RWPE2 (cell line): ENCODE data around the gene SLC13A5.
A peak's percentile ranks its signal among the peaks of the same experiment; 100 is the strongest.
"Not testable (repeated sequence)": the region's sequence is repeated elsewhere in the genome, so short reads cannot be mapped to it uniquely, and the experiment has no call there.

ENCODE experiments used
- ATAC-seq: fragments of 200-7000 bp; cut with Tn5 transposase; 3 replicates; pipeline ENCODE4 v1.9.1; 2021; ENCODE audit warnings: low read depth
- DNase-seq: peaks from one replicate; pipeline ENCODE4 v3.0.0-alpha.2; 2020; ENCODE audit warnings: low spot score
- H3K27ac ChIP-seq: fragments of 450-650 bp; 2 replicates; pipeline ENCODE4 v1.5.1; 2017; ENCODE audit warnings: mild to moderate bottlenecking; ENCODE audit not compliant: poor library complexity, severe bottlenecking
- H3K27me3 ChIP-seq: fragments of 250-450 bp; sonication (Bioruptor Pico); 2 replicates; pipeline ENCODE4 v1.5.1; 2021; ENCODE audit warnings: mild to moderate bottlenecking, moderate library complexity; ENCODE audit not compliant: insufficient read depth, poor library complexity, severe bottlenecking
- H3K36me3 ChIP-seq: fragments of 250-450 bp; sonication (Bioruptor Pico); 2 replicates; pipeline ENCODE4 v1.5.1; 2020; ENCODE audit warnings: low read depth, mild to moderate bottlenecking, moderate library complexity
- H3K4me1 ChIP-seq: fragments of 250-450 bp; sonication (Bioruptor Pico); 2 replicates; pipeline ENCODE4 v1.5.1; 2021; ENCODE audit warnings: mild to moderate bottlenecking, moderate library complexity; ENCODE audit not compliant: insufficient read depth, poor library complexity, severe bottlenecking
- H3K4me3 ChIP-seq: fragments of 250-450 bp; sonication (Bioruptor Pico); 2 replicates; pipeline ENCODE4 v1.5.1; 2021; ENCODE audit warnings: mild to moderate bottlenecking, moderate library complexity; ENCODE audit not compliant: severe bottlenecking
- H3K9me3 ChIP-seq: fragments of 250-450 bp; sonication (Bioruptor Pico); 2 replicates; pipeline ENCODE4 v1.5.1; 2021; ENCODE audit warnings: mild to moderate bottlenecking, moderate library complexity; ENCODE audit not compliant: severe bottlenecking
- TF ChIP-seq, protein P1 (sequence below): fragments of 450-650 bp; IDR thresholded peaks from one replicate; pipeline ENCODE4 v1.5.1; 2017; ENCODE audit warnings: mild to moderate bottlenecking, moderate library complexity; ENCODE audit not compliant: poor library complexity, severe bottlenecking

Gene SLC13A5

GRCh38 chr17:6752068-6752909, 39.1 kb upstream of the SLC13A5 start:
- H3K4me3 ChIP-seq, result no peak overlapping the region
- H3K36me3 ChIP-seq, result no peaks in the 10 kb centered on the region
- DNase-seq (peak; percentile 61), ATAC-seq (peak; percentile 92)
- peaks cover 24% of the 10 kb centered on the region for H3K4me1 ChIP-seq
- TF ChIP-seq, protein P1, sequence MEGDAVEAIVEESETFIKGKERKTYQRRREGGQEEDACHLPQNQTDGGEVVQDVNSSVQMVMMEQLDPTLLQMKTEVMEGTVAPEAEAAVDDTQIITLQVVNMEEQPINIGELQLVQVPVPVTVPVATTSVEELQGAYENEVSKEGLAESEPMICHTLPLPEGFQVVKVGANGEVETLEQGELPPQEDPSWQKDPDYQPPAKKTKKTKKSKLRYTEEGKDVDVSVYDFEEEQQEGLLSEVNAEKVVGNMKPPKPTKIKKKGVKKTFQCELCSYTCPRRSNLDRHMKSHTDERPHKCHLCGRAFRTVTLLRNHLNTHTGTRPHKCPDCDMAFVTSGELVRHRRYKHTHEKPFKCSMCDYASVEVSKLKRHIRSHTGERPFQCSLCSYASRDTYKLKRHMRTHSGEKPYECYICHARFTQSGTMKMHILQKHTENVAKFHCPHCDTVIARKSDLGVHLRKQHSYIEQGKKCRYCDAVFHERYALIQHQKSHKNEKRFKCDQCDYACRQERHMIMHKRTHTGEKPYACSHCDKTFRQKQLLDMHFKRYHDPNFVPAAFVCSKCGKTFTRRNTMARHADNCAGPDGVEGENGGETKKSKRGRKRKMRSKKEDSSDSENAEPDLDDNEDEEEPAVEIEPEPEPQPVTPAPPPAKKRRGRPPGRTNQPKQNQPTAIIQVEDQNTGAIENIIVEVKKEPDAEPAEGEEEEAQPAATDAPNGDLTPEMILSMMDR, result no peak
- H3K27me3 ChIP-seq, result no peaks in the 10 kb centered on the region
- H3K9me3 ChIP-seq, result no peaks in the 10 kb centered on the region
- peak overlapping the region; percentile 97 for H3K27ac ChIP-seq

DNA sequence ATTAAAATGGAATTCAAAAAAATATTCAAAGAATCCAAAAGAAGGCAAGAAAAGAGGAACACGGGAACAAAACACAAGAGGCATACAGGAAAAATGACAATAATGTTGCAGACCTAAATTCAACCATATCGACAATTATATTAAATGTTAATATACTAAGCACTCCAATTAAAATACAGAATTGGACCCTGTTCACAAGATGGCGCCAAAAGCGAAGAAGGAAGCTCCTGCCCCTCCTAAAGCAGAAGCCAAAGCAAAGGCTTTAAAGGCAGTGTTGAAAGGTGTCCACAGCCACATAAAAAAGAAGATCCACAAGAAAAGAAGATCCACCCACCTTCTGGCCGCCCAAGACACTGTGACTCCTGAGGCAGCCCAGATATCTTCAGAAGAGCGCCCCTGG, 36.4 kb upstream of the SLC13A5 start:
- H3K4me3 ChIP-seq, result no peak overlapping the region
- H3K27ac ChIP-seq, result no peak overlapping the region
- TF ChIP-seq, protein P1, result peak; percentile 26
- DNase-seq, result no peak
- peaks cover 20% of the 10 kb centered on the region for H3K4me1 ChIP-seq
- no peaks in the 10 kb centered on the region for H3K27me3 ChIP-seq
- ATAC-seq, result no peak
- H3K36me3 ChIP-seq, result no peaks in the 10 kb centered on the region
- no peaks in the 10 kb centered on the region for H3K9me3 ChIP-seq

GRCh38 chr17:6748617-6749016, 35.4 kb upstream of the SLC13A5 start:
- Histone ChIP-seq H3K4me3 (no peak overlapping the region), H3K9me3 (no peaks in the 10 kb centered on the region), H3K36me3 (no peaks in the 10 kb centered on the region), H3K27me3 (no peaks in the 10 kb centered on the region), H3K4me1 (peaks cover 20% of the 10 kb centered on the region), H3K27ac (no peak overlapping the region)
- ATAC-seq (no peak), DNase-seq (no peak)
- TF ChIP-seq, protein P1, result no peak

DNA sequence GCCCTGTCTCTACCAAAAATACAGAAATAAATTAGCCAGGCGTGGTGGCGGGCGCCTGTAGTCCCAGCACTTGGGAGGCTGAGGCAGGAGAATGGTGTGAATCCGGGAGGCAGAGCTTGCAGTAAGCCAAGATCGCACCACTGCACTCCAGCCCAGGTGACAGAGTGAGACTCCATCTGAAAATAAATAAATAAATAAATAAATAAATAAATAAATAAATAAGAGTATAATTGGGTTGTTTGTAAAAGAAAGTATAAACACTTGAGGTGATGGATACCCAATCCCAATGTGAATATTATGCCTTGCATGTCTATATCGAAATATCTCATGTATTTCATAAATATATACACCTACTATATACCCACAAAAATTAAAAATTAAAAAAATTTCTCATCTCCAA, 33.5 kb upstream of the SLC13A5 start:
- H3K4me3 ChIP-seq, H3K9me3 ChIP-seq, H3K27me3 ChIP-seq, H3K27ac ChIP-seq, H3K36me3 ChIP-seq, ATAC-seq, H3K4me1 ChIP-seq, DNase-seq: not testable (repeated sequence)

DNA sequence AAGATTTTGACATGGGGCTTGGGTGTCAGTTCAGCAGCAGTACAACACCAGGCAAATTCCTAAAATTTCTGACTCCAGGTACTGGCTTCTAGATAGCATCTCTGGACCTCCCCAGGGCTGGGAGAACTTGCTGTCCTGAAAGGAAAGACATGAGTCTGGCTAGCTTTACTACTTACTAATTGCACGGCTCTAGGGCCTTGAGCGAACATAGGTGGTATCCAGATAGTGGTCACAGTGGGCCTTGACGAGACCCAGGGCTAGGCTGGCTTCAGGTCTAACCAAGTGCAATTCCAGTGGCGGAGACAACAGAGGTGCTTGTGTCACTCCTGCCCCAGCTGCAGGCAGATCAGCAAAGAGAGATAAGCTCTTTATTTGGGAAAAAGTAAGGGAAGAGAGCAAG, 16.4 kb upstream of the SLC13A5 start:
- Histone ChIP-seq H3K27ac (no peak overlapping the region), H3K4me3 (no peak overlapping the region), H3K9me3 (no peaks in the 10 kb centered on the region), H3K27me3 (no peaks in the 10 kb centered on the region), H3K4me1 (no peaks in the 10 kb centered on the region), H3K36me3 (no peaks in the 10 kb centered on the region)
- TF ChIP-seq, protein P1, result no peak
- DNase-seq (no peak), ATAC-seq (no peak)
